Pulmonary artery endothelial cell (primary cell): ENCODE results near the gene TMEM100. TPM values are rescaled to one million over a fixed set of nuclear protein-coding genes. Genes with fewer than 3 reads are reported as not detected.

ENCODE experiments used
- DNase-seq: peaks from one replicate; pipeline ENCODE4 v3.0.0-alpha.2; 2011; ENCODE audit warnings: low read depth, low spot score
- total RNA-seq: library from RNA; depleted of rRNA; stranded (reverse); fragments of >200 nt; gene quantifications from 2 replicates; pipeline ENCODE4 v1.2.3, GENCODE V29; 2014

TMEM100 gene
- total RNA-seq, 1 donor from 2014 or later, result 0.33 TPM

GRCh38 chr17:55745258-55745657 is 22.6 kb upstream of the TMEM100 start:
- no peak for DNase-seq

- DNase-seq, result no peak
Observed at GRCh38 chr17:55743103-55743679, 20.5 kb upstream of the TMEM100 start.

- DNase-seq, result no peak
Observed at GRCh38 chr17:55742272-55743102, 19.8 kb upstream of the TMEM100 start.

- no peak for DNase-seq
Observed at GRCh38 chr17:55741356-55741700, 18.7 kb upstream of the TMEM100 start.

GRCh38 chr17:55740511-55741355 is 18.1 kb upstream of the TMEM100 start:
- DNase-seq, result no peak

GRCh38 chr17:55737976-55738501 is 15.4 kb upstream of the TMEM100 start:
- no peak for DNase-seq

GRCh38 chr17:55735731-55736405 is 13.2 kb upstream of the TMEM100 start:
- DNase-seq, result no peak

- no peak for DNase-seq
Observed at GRCh38 chr17:55734128-55734781, 11.6 kb upstream of the TMEM100 start.

- DNase-seq, result no peak
Observed at GRCh38 chr17:55731586-55732250, 9.1 kb upstream of the TMEM100 start.

GRCh38 chr17:55730808-55731207 is 8.1 kb upstream of the TMEM100 start:
- DNase-seq, result no peak

GRCh38 chr17:55730380-55730779 is 7.7 kb upstream of the TMEM100 start:
- DNase-seq, result no peak

- DNase-seq, result no peak
Observed at GRCh38 chr17:55729484-55729883, 6.8 kb upstream of the TMEM100 start.

GRCh38 chr17:55728833-55729232 is 6.2 kb upstream of the TMEM100 start:
- DNase-seq, result no peak

- DNase-seq, result no peak
Observed at GRCh38 chr17:55728361-55728760, 5.7 kb upstream of the TMEM100 start.

- no peak for DNase-seq
Observed at GRCh38 chr17:55727920-55728319, 5.3 kb upstream of the TMEM100 start.

GRCh38 chr17:55727275-55727674 is 4.6 kb upstream of the TMEM100 start:
- DNase-seq, result no peak

GRCh38 chr17:55726440-55726839 is 3.8 kb upstream of the TMEM100 start:
- DNase-seq, result peak; percentile 17

GRCh38 chr17:55723488-55723848 is 804 bp upstream of the TMEM100 start:
- DNase-seq, result no peak

GRCh38 chr17:55722016-55722736 is 488 bp downstream of the TMEM100 start:
- no peak for DNase-seq
